HepG2 (cell line): ENCODE data around the gene RRP12. TPM values are rescaled to one million over a fixed set of nuclear protein-coding genes. Genes with fewer than 3 reads are reported as not detected.
A peak's percentile ranks its signal among the peaks of the same experiment; 100 is the strongest.

ENCODE experiments used
- CSRNP2 ChIP-seq: sonication (generic); formaldehyde crosslinking; conservative IDR thresholded peaks from 2 replicates; pipeline ENCODE4 v1.8.0; 2022; ENCODE audit warnings: low read depth, missing genetic modification reagents
- E2F1 ChIP-seq: sonication (generic); formaldehyde crosslinking; IDR thresholded peaks from 2 replicates; pipeline ENCODE4 v1.5.0; 2020; ENCODE audit warnings: missing genetic modification reagents
- ELF1 ChIP-seq: sonication (generic); formaldehyde crosslinking; IDR thresholded peaks from 2 replicates; pipeline ENCODE4 v1.4.0; 2020; ENCODE audit warnings: missing genetic modification reagents
- EZH2 ChIP-seq: conservative IDR thresholded peaks from 2 replicates; pipeline ENCODE4 v1.6.1; 2012; ENCODE audit warnings: mild to moderate bottlenecking, low read depth, low read length, moderate library complexity
- FOXO4 ChIP-seq: sonication (generic); formaldehyde crosslinking; conservative IDR thresholded peaks from 2 replicates; pipeline ENCODE4 v1.8.1; 2023; ENCODE audit warnings: missing genetic modification reagents
- HOXA7 ChIP-seq: sonication (generic); formaldehyde crosslinking; IDR thresholded peaks from 2 replicates; pipeline ENCODE4 v1.8.1; 2022; ENCODE audit warnings: mild to moderate bottlenecking, missing genetic modification reagents, moderate library complexity
- MED8 ChIP-seq: sonication (generic); formaldehyde crosslinking; IDR thresholded peaks from 2 replicates; pipeline ENCODE4 v1.8.1; 2023; ENCODE audit warnings: mild to moderate bottlenecking, missing genetic modification reagents; ENCODE audit not compliant: insufficient replicate concordance
- MEIS2 ChIP-seq: sonication (generic); formaldehyde crosslinking; IDR thresholded peaks from 2 replicates; pipeline ENCODE4 v1.9.0; 2021; ENCODE audit warnings: mild to moderate bottlenecking, missing genetic modification reagents
- NFRKB ChIP-seq: fragments of 450-650 bp; IDR thresholded peaks from 2 replicates; pipeline ENCODE4 v1.6.1; 2017
- NR1H2 ChIP-seq: sonication (generic); formaldehyde crosslinking; IDR thresholded peaks from 2 replicates; pipeline ENCODE4 v1.8.1; 2022; ENCODE audit warnings: low read depth, missing genetic modification reagents, borderline replicate concordance
- PHF8 ChIP-seq: sonication (generic); formaldehyde crosslinking; IDR thresholded peaks from 2 replicates; pipeline ENCODE4 v1.5.0; 2020; ENCODE audit warnings: missing genetic modification reagents
- SAP130 ChIP-seq: IDR thresholded peaks from 2 replicates; pipeline ENCODE4 v1.6.1; 2016; ENCODE audit warnings: low read depth
- SRY ChIP-seq: sonication (generic); formaldehyde crosslinking; IDR thresholded peaks from 2 replicates; pipeline ENCODE4 v1.8.0; 2022; ENCODE audit warnings: mild to moderate bottlenecking, missing genetic modification reagents
- TAF1 ChIP-seq: sonication (generic); formaldehyde crosslinking; IDR thresholded peaks from 2 replicates; pipeline ENCODE4 v1.4.0; 2020; ENCODE audit warnings: missing genetic modification reagents
- ZFP36 ChIP-seq: fragments of 150-350 bp; IDR thresholded peaks from 2 replicates; pipeline ENCODE4 v1.6.1; 2018; ENCODE audit warnings: borderline replicate concordance, low read length, low read depth; ENCODE audit not compliant: partially characterized antibody
- ZNF225 ChIP-seq: sonication (generic); formaldehyde crosslinking; IDR thresholded peaks from 2 replicates; pipeline ENCODE4 v1.4.0; 2020; ENCODE audit warnings: mild to moderate bottlenecking, missing genetic modification reagents
- ZNF235 ChIP-seq: sonication (generic); formaldehyde crosslinking; IDR thresholded peaks from 2 replicates; pipeline ENCODE4 v1.8.1; 2023; ENCODE audit warnings: mild to moderate bottlenecking, missing genetic modification reagents, borderline replicate concordance
- ZNF547 ChIP-seq: sonication (generic); formaldehyde crosslinking; IDR thresholded peaks from 2 replicates; pipeline ENCODE4 v1.5.1; 2020; ENCODE audit warnings: mild to moderate bottlenecking, missing genetic modification reagents
- ZNF619 ChIP-seq: sonication (generic); formaldehyde crosslinking; IDR thresholded peaks from 2 replicates; pipeline ENCODE4 v1.4.0; 2020; ENCODE audit warnings: mild to moderate bottlenecking, missing genetic modification reagents
- ZNF691 ChIP-seq: sonication (generic); formaldehyde crosslinking; IDR thresholded peaks from 2 replicates; pipeline ENCODE4 v1.4.0; 2020; ENCODE audit warnings: missing genetic modification reagents, low read depth, mild to moderate bottlenecking, borderline replicate concordance
- ZNF709 ChIP-seq: sonication (generic); formaldehyde crosslinking; IDR thresholded peaks from 2 replicates; pipeline ENCODE4 v1.5.0; 2020; ENCODE audit warnings: mild to moderate bottlenecking, missing genetic modification reagents
- ZNF710 ChIP-seq: sonication (generic); formaldehyde crosslinking; IDR thresholded peaks from 2 replicates; pipeline ENCODE4 v1.5.0; 2020; ENCODE audit warnings: mild to moderate bottlenecking, missing genetic modification reagents, borderline replicate concordance
- ZNF766 ChIP-seq: sonication (generic); formaldehyde crosslinking; IDR thresholded peaks from 2 replicates; pipeline ENCODE4 v1.5.0; 2020; ENCODE audit warnings: missing genetic modification reagents, borderline replicate concordance
- ZNF879 ChIP-seq: sonication (generic); formaldehyde crosslinking; IDR thresholded peaks from 2 replicates; pipeline ENCODE4 v1.8.1; 2023; ENCODE audit warnings: missing genetic modification reagents
- polyA plus RNA-seq, 8 experiments: library from polyadenylated mRNA; depleted of rRNA in 3 of 8; stranded (reverse) in 7 of 8; unstranded in 1 of 8; fragments of >200 nt; fragmentation: Illumina TruSeq in 4 of 8; extraction: Trizol in 4 of 8; gene quantifications; 2 replicates each; pipeline versions ENCODE4 v1.2.1 to v1.2.3, GENCODE V29; 2011 to 2016; ENCODE audit warnings: low read depth in 4 of 8, missing spikeins in 1 of 8, mixed read lengths in 1 of 8; ENCODE audit not compliant: insufficient read depth in 1 of 8
- total RNA-seq, 5 experiments: library from RNA; depleted of rRNA; stranded (reverse); fragments of >200 nt; fragmentation: Illumina TruSeq; extraction: Trizol; gene quantifications; 2 replicates each; pipeline ENCODE4 v1.2.3, GENCODE V29; 2016; ENCODE audit warnings: low read depth in 1 of 5

The RRP12 gene
- total and polyA plus RNA-seq, 2 of the 13 experiments (the other 11 are each of a cell fraction or from before 2014, with no cell fraction given) = 13.2 to 39.4 TPM

GRCh38 chr10:97333601-97334369 lies 67.4 kb downstream of the RRP12 start (continued):
- TF ChIP-seq FOXO4 (CRISPR knock-in tag) = no peak
- no peak for TF ChIP-seq ZNF691 (CRISPR knock-in tag)
- 0 out of 2 replicates have a peak, but pooled peaks have one; percentile 40 for TF ChIP-seq ZNF709 (CRISPR knock-in tag)
- TF ChIP-seq ELF1 (CRISPR knock-in tag) = no peak
- no peak for TF ChIP-seq SRY
- TF ChIP-seq MEIS2 = no peak
- 0 out of 2 replicates have a peak, but pooled peaks have one; percentile 49 for TF ChIP-seq NR1H2 (CRISPR knock-in tag)
- no peak for TF ChIP-seq ZFP36
- peak; percentile 21; the same call in 1 of the 2 replicates for TF ChIP-seq TAF1 (CRISPR knock-in tag)
- TF ChIP-seq ZNF547 (CRISPR knock-in tag) = 0 out of 2 replicates have a peak, but pooled peaks have one; percentile 49
- TF ChIP-seq ZNF879 (CRISPR knock-in tag) = no peak
- no peak for TF ChIP-seq ZNF619 (CRISPR knock-in tag)
- no peak for TF ChIP-seq EZH2
- 0 out of 2 replicates have a peak, but pooled peaks have one; percentile 3 for TF ChIP-seq HOXA7
- no peak for TF ChIP-seq MED8 (CRISPR knock-in tag)
- TF ChIP-seq ZNF766 (CRISPR knock-in tag) = no peak
- peak; percentile 45; the same call in 1 of the 2 replicates for TF ChIP-seq PHF8 (CRISPR knock-in tag)
- TF ChIP-seq CSRNP2 (CRISPR knock-in tag) = no peak
- TF ChIP-seq ZNF235 (CRISPR knock-in tag) = no peak
- no peak for TF ChIP-seq NFRKB
- TF ChIP-seq ZNF225 (CRISPR knock-in tag) = 0 out of 2 replicates have a peak, but pooled peaks have one; percentile 72
- no peak for TF ChIP-seq ZNF710 (CRISPR knock-in tag)
- no peak; the same call in 1 of the 2 replicates for TF ChIP-seq SAP130 (CRISPR knock-in tag)
- no peak for TF ChIP-seq E2F1 (CRISPR knock-in tag)
